Activated T-cell treated with anti-CD3 and anti-CD28 coated beads, Interleukin-2, amount 50 U/mL, for 24 hours (primary cell): Measurements from ENCODE around the gene ATXN1.

Experiments
- DNase-seq: peaks from one replicate; pipeline ENCODE4 v3.0.0-alpha.2; 2020
- H3K27ac Mint-ChIP-seq: 2 replicates; pipeline ENCODE4 v1.8.0; 2020; ENCODE audit warnings: mild to moderate bottlenecking, mixed read lengths
- H3K27me3 Mint-ChIP-seq: 2 replicates; pipeline ENCODE4 v1.8.0; 2020; ENCODE audit warnings: mixed read lengths
- H3K36me3 Mint-ChIP-seq: 2 replicates; pipeline ENCODE4 v1.8.0; 2020; ENCODE audit warnings: low read depth, mixed read lengths
- H3K4me1 Mint-ChIP-seq: 2 replicates; pipeline ENCODE4 v1.8.0; 2020; ENCODE audit warnings: low read depth, mixed read lengths
- H3K4me3 Mint-ChIP-seq: 2 replicates; pipeline ENCODE4 v1.8.0; 2020; ENCODE audit warnings: mild to moderate bottlenecking, moderate library complexity, mixed read lengths
- H3K9me3 Mint-ChIP-seq: 2 replicates; pipeline ENCODE4 v1.8.0; 2020; ENCODE audit warnings: mixed read lengths

Gene ATXN1

GRCh38 chr6:16367571-16367970 lies 393.7 kb downstream of the ATXN1 start:
- peaks cover 2% of the 10 kb centered on the region for H3K36me3 Mint-ChIP-seq
- H3K27me3 Mint-ChIP-seq = no peaks in the 10 kb centered on the region
- DNase-seq = no peak
- H3K4me3 Mint-ChIP-seq = no peak overlapping the region
- H3K27ac Mint-ChIP-seq = no peak overlapping the region
- H3K9me3 Mint-ChIP-seq = no peaks in the 10 kb centered on the region
- H3K4me1 Mint-ChIP-seq = no peaks in the 10 kb centered on the region

- H3K9me3 Mint-ChIP-seq = no peaks in the 10 kb centered on the region
- H3K27me3 Mint-ChIP-seq = no peaks in the 10 kb centered on the region
- H3K27ac Mint-ChIP-seq = no peak overlapping the region
Measured at GRCh38 chr6:16363749-16364148, 397.5 kb downstream of the ATXN1 start.

GRCh38 chr6:16362819-16363589 lies 398.3 kb downstream of the ATXN1 start:
- no peaks in the 10 kb centered on the region for H3K27me3 Mint-ChIP-seq
- H3K36me3 Mint-ChIP-seq = peaks cover 4% of the 10 kb centered on the region
- no peaks in the 10 kb centered on the region for H3K9me3 Mint-ChIP-seq
- DNase-seq = no peak
- H3K27ac Mint-ChIP-seq = no peak overlapping the region
- H3K4me1 Mint-ChIP-seq = no peaks in the 10 kb centered on the region
- H3K4me3 Mint-ChIP-seq = no peak overlapping the region

More at GRCh38 chr6:16363749-16364148, 397.5 kb downstream of the ATXN1 start:
- no peak for DNase-seq
- Mint-ChIP-seq H3K4me1 (no peaks in the 10 kb centered on the region), H3K4me3 (no peak overlapping the region), H3K36me3 (peaks cover 4% of the 10 kb centered on the region)

- DNase-seq = no peak
- H3K27ac Mint-ChIP-seq = no peak overlapping the region
- peaks cover 4% of the 10 kb centered on the region for H3K36me3 Mint-ChIP-seq
- no peaks in the 10 kb centered on the region for H3K4me1 Mint-ChIP-seq
- H3K9me3 Mint-ChIP-seq = no peaks in the 10 kb centered on the region
- H3K4me3 Mint-ChIP-seq = no peak overlapping the region
- no peaks in the 10 kb centered on the region for H3K27me3 Mint-ChIP-seq
Measured at GRCh38 chr6:16362296-16362695, 399.0 kb downstream of the ATXN1 start.

DNA sequence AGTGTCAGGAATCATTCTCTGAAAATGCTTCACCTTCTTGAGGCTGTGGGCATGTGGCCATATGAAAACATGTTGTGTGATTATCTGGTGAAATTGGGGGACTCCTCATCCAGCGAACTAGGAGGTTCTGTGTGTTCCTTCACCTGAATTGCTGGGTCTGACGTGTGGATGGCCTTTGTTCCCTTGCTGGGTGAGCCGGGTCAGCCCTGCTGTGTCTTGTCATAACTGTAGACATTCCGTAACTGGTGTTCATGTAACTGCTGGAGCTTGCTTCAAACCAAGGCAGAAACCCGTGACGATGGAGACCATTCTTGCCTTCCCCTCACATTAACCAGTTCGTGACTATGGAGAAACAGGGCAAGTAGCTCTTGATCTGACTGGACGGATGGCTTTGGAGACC lies 399.4 kb downstream of the ATXN1 start:
- no peak overlapping the region for H3K27ac Mint-ChIP-seq
- H3K9me3 Mint-ChIP-seq = no peaks in the 10 kb centered on the region
- no peak overlapping the region for H3K4me3 Mint-ChIP-seq
- H3K36me3 Mint-ChIP-seq = peaks cover 4% of the 10 kb centered on the region
- no peak for DNase-seq
- no peaks in the 10 kb centered on the region for H3K27me3 Mint-ChIP-seq
- H3K4me1 Mint-ChIP-seq = no peaks in the 10 kb centered on the region

GRCh38 chr6:16361121-16361520 lies 400.1 kb downstream of the ATXN1 start:
- no peak overlapping the region for H3K4me3 Mint-ChIP-seq
- DNase-seq = no peak
- peaks cover 4% of the 10 kb centered on the region for H3K36me3 Mint-ChIP-seq
- H3K27ac Mint-ChIP-seq = no peak overlapping the region
- H3K9me3 Mint-ChIP-seq = no peaks in the 10 kb centered on the region
- H3K4me1 Mint-ChIP-seq = peaks cover 3% of the 10 kb centered on the region
- H3K27me3 Mint-ChIP-seq = no peaks in the 10 kb centered on the region

GRCh38 chr6:16360365-16360764 lies 400.9 kb downstream of the ATXN1 start:
- no peak for DNase-seq
- Mint-ChIP-seq H3K4me3 (no peak overlapping the region), H3K27me3 (no peaks in the 10 kb centered on the region), H3K9me3 (no peaks in the 10 kb centered on the region), H3K27ac (no peak overlapping the region), H3K4me1 (peaks cover 8% of the 10 kb centered on the region), H3K36me3 (peaks cover 4% of the 10 kb centered on the region)

- no peaks in the 10 kb centered on the region for H3K9me3 Mint-ChIP-seq
- H3K36me3 Mint-ChIP-seq = peaks cover 4% of the 10 kb centered on the region
Measured at GRCh38 chr6:16359563-16359962, 401.7 kb downstream of the ATXN1 start.

DNA sequence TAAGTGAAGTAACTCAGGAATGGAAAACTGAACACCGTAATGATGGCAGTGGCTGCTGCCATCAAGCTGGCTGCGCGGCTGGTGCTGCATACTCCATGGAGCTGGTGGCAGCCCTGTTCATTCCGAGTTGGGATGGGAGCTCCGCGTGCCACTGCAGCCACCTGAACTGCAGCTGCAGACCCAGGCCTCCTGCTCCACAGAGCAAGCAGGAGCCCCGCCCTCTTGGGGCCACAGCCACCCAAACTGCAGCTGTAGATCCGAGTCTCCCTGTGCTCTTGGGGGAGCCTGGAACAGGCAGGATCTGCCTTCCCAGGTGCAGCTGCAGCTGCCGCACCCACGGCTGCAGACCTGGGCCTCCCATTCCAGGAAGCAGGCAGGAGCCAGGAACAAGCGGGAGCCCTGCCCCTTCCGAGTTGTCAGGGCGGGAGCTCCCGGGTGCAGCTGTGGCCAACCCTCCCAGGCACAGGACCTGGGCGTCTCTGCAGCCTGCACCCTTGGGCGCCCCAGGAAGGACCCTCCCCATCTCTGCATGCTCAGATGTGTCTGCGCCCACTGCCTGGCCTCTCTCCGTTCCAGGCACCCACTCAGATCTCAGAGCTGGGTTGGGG lies 402.6 kb downstream of the ATXN1 start:
- DNase-seq = no peak
- Mint-ChIP-seq H3K4me1 (peaks cover 8% of the 10 kb centered on the region), H3K27me3 (no peaks in the 10 kb centered on the region), H3K36me3 (peaks cover 4% of the 10 kb centered on the region), H3K4me3 (no peak overlapping the region), H3K27ac (no peak overlapping the region), H3K9me3 (no peaks in the 10 kb centered on the region)

More at GRCh38 chr6:16359563-16359962, 401.7 kb downstream of the ATXN1 start:
- no peak for DNase-seq
- Mint-ChIP-seq H3K4me1 (peaks cover 8% of the 10 kb centered on the region), H3K27ac (no peak overlapping the region), H3K4me3 (no peak overlapping the region), H3K27me3 (no peaks in the 10 kb centered on the region)

- peak overlapping the region; percentile 13 for H3K27ac Mint-ChIP-seq
- H3K9me3 Mint-ChIP-seq = no peaks in the 10 kb centered on the region
- H3K36me3 Mint-ChIP-seq = no peaks in the 10 kb centered on the region
- peaks cover 8% of the 10 kb centered on the region for H3K4me1 Mint-ChIP-seq
- H3K4me3 Mint-ChIP-seq = no peak overlapping the region
- no peaks in the 10 kb centered on the region for H3K27me3 Mint-ChIP-seq
- DNase-seq = no peak
Measured at GRCh38 chr6:16355699-16356446, 405.4 kb downstream of the ATXN1 start.

DNA sequence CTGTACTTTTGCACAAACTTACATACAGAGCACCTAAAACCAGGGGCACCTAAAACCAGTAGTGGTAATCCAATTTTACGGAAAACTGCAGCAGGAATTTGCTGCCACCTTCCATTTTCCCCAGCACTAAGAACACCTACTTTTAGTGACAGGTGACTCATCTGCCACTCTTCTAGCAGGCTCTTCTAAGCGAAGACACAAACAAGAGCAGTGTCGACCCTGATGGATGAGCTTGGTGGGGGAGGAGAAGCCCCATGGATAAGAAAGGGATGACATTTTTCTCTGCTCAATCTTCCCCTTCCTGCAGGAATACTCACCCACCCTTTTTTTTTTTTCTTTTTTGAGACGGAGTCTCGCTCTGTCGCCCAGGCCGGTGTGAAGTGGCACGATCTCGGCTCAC lies 406.0 kb downstream of the ATXN1 start:
- Mint-ChIP-seq H3K4me1 (peaks cover 8% of the 10 kb centered on the region), H3K9me3 (no peaks in the 10 kb centered on the region), H3K4me3 (no peak overlapping the region), H3K27ac (no peak overlapping the region), H3K36me3 (no peaks in the 10 kb centered on the region), H3K27me3 (no peaks in the 10 kb centered on the region)
- no peak for DNase-seq

GRCh38 chr6:16354692-16355091 lies 406.6 kb downstream of the ATXN1 start:
- no peak overlapping the region for H3K27ac Mint-ChIP-seq
- H3K4me1 Mint-ChIP-seq = peaks cover 8% of the 10 kb centered on the region
- no peaks in the 10 kb centered on the region for H3K27me3 Mint-ChIP-seq
- H3K4me3 Mint-ChIP-seq = no peak overlapping the region
- H3K36me3 Mint-ChIP-seq = no peaks in the 10 kb centered on the region
- H3K9me3 Mint-ChIP-seq = no peaks in the 10 kb centered on the region
- no peak for DNase-seq

GRCh38 chr6:16352821-16353438 lies 408.3 kb downstream of the ATXN1 start:
- Mint-ChIP-seq H3K27me3 (no peaks in the 10 kb centered on the region), H3K4me1 (peaks cover 8% of the 10 kb centered on the region), H3K9me3 (no peaks in the 10 kb centered on the region), H3K4me3 (no peak overlapping the region), H3K36me3 (peaks cover 3% of the 10 kb centered on the region), H3K27ac (peak overlapping the region; percentile 7)
- DNase-seq = no peak

- Mint-ChIP-seq H3K9me3 (no peaks in the 10 kb centered on the region), H3K27me3 (no peaks in the 10 kb centered on the region), H3K4me3 (no peak overlapping the region), H3K4me1 (peaks cover 8% of the 10 kb centered on the region), H3K27ac (no peak overlapping the region), H3K36me3 (peaks cover 3% of the 10 kb centered on the region)
- no peak for DNase-seq
Measured at GRCh38 chr6:16352258-16352635, 409.0 kb downstream of the ATXN1 start.
